Kidney epithelial cell (primary cell): Measurements from ENCODE around the gene PBRM1. TPM values are rescaled to one million over a fixed set of nuclear protein-coding genes. Genes with fewer than 3 reads are reported as not detected.

ENCODE experiments used
- DNase-seq: peaks from one replicate; pipeline ENCODE4 v3.0.0-alpha.2; 2010; ENCODE audit warnings: low read depth
- H3K27me3 ChIP-seq: 2 replicates; pipeline ENCODE4 v1.6.0; 2011; ENCODE audit warnings: low read length; ENCODE audit not compliant: control insufficient read depth, insufficient read depth
- H3K36me3 ChIP-seq: 2 replicates; pipeline ENCODE4 v1.5.1; 2011; ENCODE audit warnings: low read length; ENCODE audit not compliant: control insufficient read depth, insufficient read depth
- H3K4me3 ChIP-seq: 2 replicates; pipeline ENCODE4 v1.5.1; 2011; ENCODE audit warnings: low read depth, mild to moderate bottlenecking, control low read depth, low read length
- CTCF ChIP-seq: IDR thresholded peaks from 2 replicates; pipeline ENCODE4 v1.5.1; 2011; ENCODE audit warnings: mild to moderate bottlenecking, moderate library complexity, low read length, control low read depth, inconsistent platforms; ENCODE audit not compliant: insufficient read depth, poor library complexity, severe bottlenecking
- total RNA-seq: library from RNA; depleted of rRNA; stranded (reverse); fragments of >200 nt; gene quantifications from 2 replicates; pipeline ENCODE4 v1.2.3, GENCODE V29; 2015

The PBRM1 gene
- total RNA-seq, 1 donor from 2014 or later, result 89.5 TPM

- H3K27me3 ChIP-seq, result no peaks in the 10 kb centered on the region
- no peak for TF ChIP-seq CTCF
Measured at GRCh38 chr3:52502001-52502400, 183.7 kb downstream of the PBRM1 start.

GRCh38 chr3:52501046-52501445 lies 184.7 kb downstream of the PBRM1 start:
- Histone ChIP-seq H3K4me3 (no peak overlapping the region), H3K36me3 (no peaks in the 10 kb centered on the region), H3K27me3 (no peaks in the 10 kb centered on the region)
- no peak for DNase-seq
- TF ChIP-seq CTCF, result no peak

More at GRCh38 chr3:52502001-52502400, 183.7 kb downstream of the PBRM1 start:
- Histone ChIP-seq H3K4me3 (no peak overlapping the region), H3K36me3 (no peaks in the 10 kb centered on the region)
- DNase-seq, result no peak

- TF ChIP-seq CTCF, result no peak
- H3K36me3 ChIP-seq, result no peaks in the 10 kb centered on the region
- no peaks in the 10 kb centered on the region for H3K27me3 ChIP-seq
- H3K4me3 ChIP-seq, result no peak overlapping the region
- no peak for DNase-seq
Measured at GRCh38 chr3:52498137-52499054, 187.3 kb downstream of the PBRM1 start.

GRCh38 chr3:52495777-52496602 lies 189.7 kb downstream of the PBRM1 start:
- TF ChIP-seq CTCF, result no peak
- no peak for DNase-seq

More at GRCh38 chr3:52495777-52496602, 189.7 kb downstream of the PBRM1 start:
- H3K27me3 ChIP-seq, result no peaks in the 10 kb centered on the region
- H3K36me3 ChIP-seq, result peaks cover 2% of the 10 kb centered on the region
- H3K4me3 ChIP-seq, result no peak overlapping the region

Other genes starting within 250 kb of the PBRM1 start
- gene SEMA3G, start 240.8 kb downstream of the PBRM1 start, total RNA-seq, result 0.21 TPM in 1 of 2 replicates, not detected in the other
- 1.4 and 5.7 TPM in 2 replicates for gene TNNC1, start 231.9 kb downstream of the PBRM1 start, total RNA-seq
- gene NISCH, start 230.3 kb downstream of the PBRM1 start, total RNA-seq, result 62.5 and 65.4 TPM in 2 replicates
- 0.42 and 1.1 TPM in 2 replicates for gene STAB1, start 190.6 kb downstream of the PBRM1 start, total RNA-seq
- gene NT5DC2, start 152.1 kb downstream of the PBRM1 start, total RNA-seq, result 192 and 223 TPM in 2 replicates
- gene UQCC5, start 149.3 kb downstream of the PBRM1 start, total RNA-seq, result 0.75 and 97.6 TPM in 2 replicates
- 109 and 135 TPM in 2 replicates for gene GNL3, start 119 bp upstream of the PBRM1 start, total RNA-seq
- 40.9 and 45.9 TPM in 2 replicates for gene GLT8D1, start 19.9 kb upstream of the PBRM1 start, total RNA-seq
- gene SPCS1, start 20.2 kb upstream of the PBRM1 start, total RNA-seq, result 199 and 237 TPM in 2 replicates
- 18.5 and 24.2 TPM in 2 replicates for gene NEK4, start 85.0 kb upstream of the PBRM1 start, total RNA-seq
- not detected in 2 replicates for gene ITIH1, start 91.7 kb upstream of the PBRM1 start, total RNA-seq
- not detected in 2 replicates for gene ITIH3, start 108.9 kb upstream of the PBRM1 start, total RNA-seq
- gene ITIH4, start 144.8 kb upstream of the PBRM1 start, total RNA-seq, result 0.13 and 0.41 TPM in 2 replicates
- gene MUSTN1, start 149.1 kb upstream of the PBRM1 start, total RNA-seq, result not detected in 2 replicates
- 14.4 and 15.2 TPM in 2 replicates for gene STIMATE, start 211.6 kb upstream of the PBRM1 start, total RNA-seq